Type B pancreatic cell (in vitro differentiated cells): ENCODE measurements around the gene TRIM24. TPM values are rescaled to one million over a fixed set of nuclear protein-coding genes. Genes with fewer than 3 reads are reported as not detected.

Experiments used
- DNase-seq: peaks from one replicate; pipeline ENCODE4 v3.0.0; 2021; ENCODE audit warnings: mixed read lengths; ENCODE audit not compliant: unreplicated experiment; ENCODE audit errors: extremely low spot score
- H3K27ac Mint-ChIP-seq: 2 replicates; pipeline ENCODE4 v1.8.0; 2021; ENCODE audit warnings: mild to moderate bottlenecking, mixed read lengths
- H3K27me3 Mint-ChIP-seq: 2 replicates; pipeline ENCODE4 v1.8.0; 2021; ENCODE audit warnings: mixed read lengths
- H3K36me3 Mint-ChIP-seq: 2 replicates; pipeline ENCODE4 v1.8.0; 2021; ENCODE audit warnings: mixed read lengths
- H3K4me1 Mint-ChIP-seq: one replicate; pipeline ENCODE4 v1.8.0; 2021; ENCODE audit warnings: mixed read lengths; ENCODE audit not compliant: unreplicated experiment
- H3K4me3 Mint-ChIP-seq: 2 replicates; pipeline ENCODE4 v1.8.0; 2021; ENCODE audit warnings: mild to moderate bottlenecking, mixed read lengths
- H3K9me3 Mint-ChIP-seq: 2 replicates; pipeline ENCODE4 v1.8.0; 2021; ENCODE audit warnings: mixed read lengths
- CTCF ChIP-seq: fragments of 200-600 bp; sonication (generic); conservative IDR thresholded peaks from 2 replicates; pipeline ENCODE4 v1.5.0; 2021; ENCODE audit warnings: antibody characterized with exemption, mild to moderate bottlenecking
- total RNA-seq: library from RNA; stranded (reverse); gene quantifications from 2 replicates; pipeline ENCODE4 v1.2.1, GENCODE V29; 2021; ENCODE audit warnings: low replicate concordance

TRIM24 gene
- total RNA-seq, 1 donor from 2014 or later = 66.8 TPM

- Mint-ChIP-seq H3K27ac (no peak overlapping the region), H3K27me3 (no peaks in the 10 kb centered on the region), H3K9me3 (peaks cover 5% of the 10 kb centered on the region), H3K4me3 (no peak overlapping the region), H3K4me1 (no peaks in the 10 kb centered on the region), H3K36me3 (no peaks in the 10 kb centered on the region)
- no peak for TF ChIP-seq CTCF
- DNase-seq = no peak
These were observed 23.7 kb upstream of the TRIM24 start for GRCh38 chr7:138436388-138436787.

DNA sequence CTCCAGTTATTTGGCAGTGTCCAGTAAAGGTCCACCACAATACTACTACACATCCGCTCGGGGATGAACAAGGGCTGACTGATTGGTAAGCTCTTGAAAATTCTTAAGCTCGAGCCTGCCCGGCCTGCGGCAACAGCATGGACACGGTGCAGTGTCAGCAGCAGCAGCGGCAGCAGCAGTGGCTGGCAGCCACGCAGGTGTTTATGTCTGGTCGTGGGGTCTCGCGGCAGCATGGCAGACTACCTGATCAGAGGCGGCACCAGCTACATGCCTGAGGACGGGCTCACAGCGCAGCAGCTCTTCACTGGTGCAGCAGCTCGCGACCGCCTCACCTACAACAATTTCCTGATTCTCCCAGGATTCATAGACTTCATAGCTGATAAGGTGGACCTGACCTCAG is 19.6 kb upstream of the TRIM24 start:
- Mint-ChIP-seq H3K27ac (no peak overlapping the region), H3K27me3 (no peaks in the 10 kb centered on the region), H3K4me1 (no peaks in the 10 kb centered on the region), H3K9me3 (peaks cover 3% of the 10 kb centered on the region), H3K36me3 (no peaks in the 10 kb centered on the region), H3K4me3 (no peak overlapping the region)
- no peak for DNase-seq
- no peak for TF ChIP-seq CTCF

DNA sequence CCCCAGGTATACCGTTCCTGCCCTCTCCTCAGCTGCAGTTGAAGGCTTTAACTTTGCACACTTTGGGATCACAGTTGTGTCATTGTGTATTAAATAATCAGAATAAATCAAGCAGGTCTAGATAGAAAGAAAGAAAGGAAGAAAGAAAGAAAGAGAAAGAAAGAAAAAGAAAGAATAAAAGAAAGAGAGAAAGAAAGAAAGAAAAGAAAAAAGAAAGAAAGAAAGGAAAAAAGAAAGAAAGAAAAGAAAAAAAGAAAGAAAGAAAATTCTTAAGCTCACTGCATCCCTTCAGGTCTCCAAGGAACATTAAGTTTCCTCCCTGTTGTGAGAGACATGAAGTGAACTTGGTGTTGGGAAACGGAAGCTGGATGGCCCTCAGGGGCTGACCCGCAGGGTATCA is 17.2 kb upstream of the TRIM24 start:
- Mint-ChIP-seq H3K4me3 (no peak overlapping the region), H3K36me3 (no peaks in the 10 kb centered on the region), H3K27ac (no peak overlapping the region), H3K9me3 (no peaks in the 10 kb centered on the region), H3K27me3 (no peaks in the 10 kb centered on the region), H3K4me1 (no peaks in the 10 kb centered on the region)
- DNase-seq = no peak
- TF ChIP-seq CTCF = no peak

DNA sequence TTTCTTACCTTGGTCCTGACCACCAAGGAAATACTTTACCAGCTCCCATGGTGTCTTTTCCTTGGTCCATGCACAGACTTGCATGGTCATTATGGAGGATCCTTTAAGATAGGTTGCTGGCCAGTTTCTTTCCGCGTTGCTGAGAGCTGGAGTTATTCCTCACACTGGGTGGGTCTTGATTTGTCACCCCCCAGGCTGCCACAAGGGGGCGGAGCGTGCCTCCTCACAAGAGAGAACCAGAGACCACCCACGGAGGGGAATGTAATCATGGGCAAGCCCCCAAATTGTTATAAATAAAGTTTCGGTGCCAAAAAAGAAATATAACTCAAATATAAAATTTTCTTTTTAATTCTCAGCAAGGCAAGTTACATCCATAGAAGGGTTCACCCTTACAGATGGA is 10.5 kb upstream of the TRIM24 start:
- no peaks in the 10 kb centered on the region for H3K27me3 Mint-ChIP-seq
- H3K4me1 Mint-ChIP-seq = no peaks in the 10 kb centered on the region
- no peak overlapping the region for H3K4me3 Mint-ChIP-seq
- peaks cover 5% of the 10 kb centered on the region for H3K9me3 Mint-ChIP-seq
- H3K27ac Mint-ChIP-seq = no peak overlapping the region
- H3K36me3 Mint-ChIP-seq = no peaks in the 10 kb centered on the region
- DNase-seq = no peak
- TF ChIP-seq CTCF = peak; percentile 65

DNA sequence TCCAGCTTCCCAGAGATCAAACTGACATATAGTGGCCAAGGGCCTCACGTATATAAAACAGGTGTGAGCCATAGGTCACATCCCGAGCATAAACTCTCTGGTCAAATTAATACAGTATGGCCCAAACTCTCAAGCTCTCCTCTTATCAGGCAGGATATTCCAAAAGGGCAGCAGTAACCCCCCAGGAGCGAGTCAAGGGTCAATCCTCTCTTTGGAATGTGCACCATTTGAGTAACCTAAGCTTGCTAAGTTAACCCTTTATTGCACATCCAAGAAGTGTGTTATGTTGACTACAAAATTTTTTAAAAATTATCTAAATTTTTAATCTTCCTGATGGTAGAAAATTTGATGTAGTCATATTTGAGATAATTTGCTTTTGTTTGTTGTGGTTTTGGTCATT is 4.5 kb upstream of the TRIM24 start:
- H3K4me3 Mint-ChIP-seq = no peak overlapping the region
- peaks cover 4% of the 10 kb centered on the region for H3K4me1 Mint-ChIP-seq
- TF ChIP-seq CTCF = no peak
- peaks cover 4% of the 10 kb centered on the region for H3K9me3 Mint-ChIP-seq
- DNase-seq = no peak
- no peak overlapping the region for H3K27ac Mint-ChIP-seq
- peaks cover 4% of the 10 kb centered on the region for H3K36me3 Mint-ChIP-seq
- no peaks in the 10 kb centered on the region for H3K27me3 Mint-ChIP-seq

DNA sequence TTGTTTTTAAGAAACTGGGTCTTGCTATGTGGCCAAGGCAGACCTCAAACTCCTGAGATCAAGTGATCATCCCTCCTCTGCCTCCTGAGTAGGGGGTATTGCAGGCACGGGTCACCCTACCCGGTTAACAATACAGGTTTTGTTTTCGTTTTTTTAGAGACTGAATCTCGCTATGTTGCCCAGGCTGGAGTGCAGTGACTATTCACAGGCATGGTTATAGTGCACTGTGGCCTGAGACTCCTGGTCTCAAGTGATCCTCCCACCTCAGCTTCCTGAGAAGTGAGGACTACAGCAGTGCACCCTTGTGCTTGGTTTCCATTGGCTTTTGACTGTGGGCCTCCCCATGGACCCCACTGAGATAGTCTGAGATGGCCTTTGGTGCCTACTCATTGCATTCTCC is 3.8 kb upstream of the TRIM24 start:
- no peak overlapping the region for H3K4me3 Mint-ChIP-seq
- H3K9me3 Mint-ChIP-seq = peaks cover 4% of the 10 kb centered on the region
- H3K4me1 Mint-ChIP-seq = peaks cover 4% of the 10 kb centered on the region
- peaks cover 6% of the 10 kb centered on the region for H3K36me3 Mint-ChIP-seq
- no peak for DNase-seq
- no peak overlapping the region for H3K27ac Mint-ChIP-seq
- no peaks in the 10 kb centered on the region for H3K27me3 Mint-ChIP-seq
- no peak for TF ChIP-seq CTCF
